Measurements from ENCODE around the gene FHIT.
"Not testable (repeated sequence)": the region's sequence is repeated elsewhere in the genome, so short reads cannot be mapped to it uniquely, and the experiment has no call there.

FHIT gene

DNA sequence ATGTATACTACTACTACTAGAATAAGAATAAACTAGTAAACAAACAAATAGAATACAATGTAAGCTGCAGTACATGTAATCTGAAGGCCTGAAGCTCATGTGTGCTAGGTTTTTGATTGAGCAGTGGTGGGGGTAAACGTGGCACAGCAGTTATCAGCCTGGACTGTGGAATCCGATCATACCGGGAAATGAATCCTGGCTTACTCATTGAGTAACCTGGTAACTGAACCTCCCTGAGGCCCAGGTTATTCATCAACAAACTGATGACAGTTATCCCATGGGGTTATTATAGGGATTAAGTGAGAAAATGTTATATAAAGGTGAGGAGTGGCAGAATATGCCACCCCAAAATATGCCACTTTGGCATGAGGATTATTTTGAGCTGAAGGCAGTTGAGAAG is 339.1 kb downstream of the FHIT start:
- TF ChIP-seq, protein P1, sequence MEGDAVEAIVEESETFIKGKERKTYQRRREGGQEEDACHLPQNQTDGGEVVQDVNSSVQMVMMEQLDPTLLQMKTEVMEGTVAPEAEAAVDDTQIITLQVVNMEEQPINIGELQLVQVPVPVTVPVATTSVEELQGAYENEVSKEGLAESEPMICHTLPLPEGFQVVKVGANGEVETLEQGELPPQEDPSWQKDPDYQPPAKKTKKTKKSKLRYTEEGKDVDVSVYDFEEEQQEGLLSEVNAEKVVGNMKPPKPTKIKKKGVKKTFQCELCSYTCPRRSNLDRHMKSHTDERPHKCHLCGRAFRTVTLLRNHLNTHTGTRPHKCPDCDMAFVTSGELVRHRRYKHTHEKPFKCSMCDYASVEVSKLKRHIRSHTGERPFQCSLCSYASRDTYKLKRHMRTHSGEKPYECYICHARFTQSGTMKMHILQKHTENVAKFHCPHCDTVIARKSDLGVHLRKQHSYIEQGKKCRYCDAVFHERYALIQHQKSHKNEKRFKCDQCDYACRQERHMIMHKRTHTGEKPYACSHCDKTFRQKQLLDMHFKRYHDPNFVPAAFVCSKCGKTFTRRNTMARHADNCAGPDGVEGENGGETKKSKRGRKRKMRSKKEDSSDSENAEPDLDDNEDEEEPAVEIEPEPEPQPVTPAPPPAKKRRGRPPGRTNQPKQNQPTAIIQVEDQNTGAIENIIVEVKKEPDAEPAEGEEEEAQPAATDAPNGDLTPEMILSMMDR (IDR thresholded peaks at IDR 0.05; ENCODE audit: low read depth, low read length), result no peak
- no peak overlapping the region for H3K4me3 ChIP-seq (ENCODE audit: low read depth, low read length)
- no peaks in the 10 kb centered on the region for H3K36me3 ChIP-seq
- H3K4me1 ChIP-seq, result no peaks in the 10 kb centered on the region; the same call in 1 of the 2 replicates
- no peaks in the 10 kb centered on the region for H3K27me3 ChIP-seq
- DNase-seq, result no peak
- no peaks in the 10 kb centered on the region for H3K9me3 ChIP-seq

DNA sequence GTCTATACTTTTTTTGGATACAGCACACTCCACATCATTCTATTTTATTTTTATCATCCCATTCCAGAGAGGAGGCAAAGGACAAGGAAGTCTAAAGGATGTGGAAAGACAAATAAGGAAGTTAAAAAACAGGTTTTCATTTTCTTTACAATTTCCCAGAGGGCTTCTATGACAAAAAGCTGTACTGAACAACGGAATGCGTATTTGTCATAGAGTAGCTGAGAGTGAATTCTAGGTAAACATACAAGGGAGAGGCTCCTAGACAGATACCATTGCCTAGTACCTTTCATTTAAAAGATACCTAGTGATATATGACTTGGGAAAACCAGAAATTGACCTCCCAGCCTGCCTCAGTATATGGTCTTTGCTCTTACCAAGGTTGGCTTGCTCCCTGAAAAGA is 341.7 kb downstream of the FHIT start:
- H3K27me3 ChIP-seq, result no peaks in the 10 kb centered on the region
- H3K9me3 ChIP-seq, result no peaks in the 10 kb centered on the region
- H3K4me3 ChIP-seq (ENCODE audit: low read depth, low read length), result no peak overlapping the region
- H3K36me3 ChIP-seq, result no peaks in the 10 kb centered on the region
- TF ChIP-seq, protein P1 (IDR thresholded peaks at IDR 0.05; ENCODE audit: low read depth, low read length), result no peak
- no peaks in the 10 kb centered on the region for H3K4me1 ChIP-seq
- DNase-seq, result no peak

DNA sequence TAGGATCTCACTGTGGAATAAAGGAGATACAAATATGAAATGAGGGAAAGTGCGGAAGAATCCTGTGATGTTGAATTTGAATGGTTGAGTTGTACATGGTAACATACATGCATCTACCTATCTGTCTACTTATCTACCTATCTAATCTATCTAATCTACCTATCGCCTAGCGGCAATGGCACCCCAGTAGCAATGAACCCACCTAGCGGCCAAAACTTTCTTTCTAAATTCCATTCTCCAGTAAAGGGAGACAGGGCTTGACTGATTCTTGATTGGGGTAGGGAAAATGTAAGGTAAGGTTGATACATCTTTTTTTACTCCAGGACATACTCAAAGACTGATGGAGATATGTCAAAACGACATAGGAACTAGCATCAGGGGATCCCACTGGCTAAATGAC is 345.0 kb downstream of the FHIT start:
- H3K36me3 ChIP-seq, result no peaks in the 10 kb centered on the region
- H3K27me3 ChIP-seq, result no peaks in the 10 kb centered on the region
- TF ChIP-seq, protein P1 (IDR thresholded peaks at IDR 0.05; ENCODE audit: low read depth, low read length), result no peak
- DNase-seq, result no peak
- no peaks in the 10 kb centered on the region for H3K4me1 ChIP-seq
- H3K9me3 ChIP-seq, result no peaks in the 10 kb centered on the region
- no peak overlapping the region for H3K4me3 ChIP-seq (ENCODE audit: low read depth, low read length)

DNA sequence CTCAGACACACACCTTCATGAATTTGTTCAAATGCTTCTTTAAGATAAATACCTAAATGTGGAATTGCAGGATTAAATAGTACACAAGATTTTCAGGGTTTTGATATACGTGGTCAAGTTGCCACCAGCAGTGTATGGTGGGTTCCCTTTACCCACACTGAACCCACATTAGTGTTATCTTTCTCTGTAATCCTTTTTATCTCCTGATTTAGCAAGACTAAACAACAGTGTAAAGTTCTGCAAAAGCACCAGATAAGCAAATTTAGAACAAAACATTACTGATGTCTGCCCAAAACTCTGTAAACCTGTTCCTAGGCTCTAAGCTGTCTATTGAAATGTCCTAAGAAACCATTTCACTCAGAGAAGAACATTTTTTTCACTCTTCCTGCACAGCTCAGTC is 352.9 kb downstream of the FHIT start:
- H3K4me1 ChIP-seq, result no peaks in the 10 kb centered on the region
- H3K9me3 ChIP-seq, result no peaks in the 10 kb centered on the region
- no peaks in the 10 kb centered on the region for H3K27me3 ChIP-seq
- no peak for DNase-seq
- TF ChIP-seq, protein P1 (IDR thresholded peaks at IDR 0.05; ENCODE audit: low read depth, low read length), result no peak
- H3K36me3 ChIP-seq, result no peaks in the 10 kb centered on the region
- no peak overlapping the region for H3K4me3 ChIP-seq (ENCODE audit: low read depth, low read length)

DNA sequence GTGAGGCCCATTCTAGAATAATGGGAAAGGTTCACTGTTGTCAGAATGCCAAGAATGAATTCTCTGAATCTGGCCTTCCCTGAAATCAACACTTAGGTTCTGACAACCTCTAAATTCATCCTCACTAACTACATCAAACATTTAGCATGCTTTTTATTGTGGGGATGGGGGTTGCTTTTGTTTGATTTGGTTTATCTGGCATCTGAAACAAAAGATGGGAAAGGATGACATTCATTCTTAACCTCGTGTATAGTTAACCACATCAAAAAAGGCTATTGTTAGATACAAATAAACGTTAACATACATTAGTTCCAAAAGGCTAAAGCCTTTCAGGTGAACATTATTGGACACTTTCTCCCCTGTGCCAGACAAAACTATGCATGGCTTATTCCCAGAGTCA is 357.3 kb downstream of the FHIT start:
- Histone ChIP-seq H3K4me3 (ENCODE audit: low read depth, low read length) (no peak overlapping the region), H3K4me1 (no peaks in the 10 kb centered on the region), H3K27me3 (no peaks in the 10 kb centered on the region), H3K36me3 (no peaks in the 10 kb centered on the region), H3K9me3 (no peaks in the 10 kb centered on the region)
- TF ChIP-seq, protein P1 (IDR thresholded peaks at IDR 0.05; ENCODE audit: low read depth, low read length), result no peak
- no peak for DNase-seq

DNA sequence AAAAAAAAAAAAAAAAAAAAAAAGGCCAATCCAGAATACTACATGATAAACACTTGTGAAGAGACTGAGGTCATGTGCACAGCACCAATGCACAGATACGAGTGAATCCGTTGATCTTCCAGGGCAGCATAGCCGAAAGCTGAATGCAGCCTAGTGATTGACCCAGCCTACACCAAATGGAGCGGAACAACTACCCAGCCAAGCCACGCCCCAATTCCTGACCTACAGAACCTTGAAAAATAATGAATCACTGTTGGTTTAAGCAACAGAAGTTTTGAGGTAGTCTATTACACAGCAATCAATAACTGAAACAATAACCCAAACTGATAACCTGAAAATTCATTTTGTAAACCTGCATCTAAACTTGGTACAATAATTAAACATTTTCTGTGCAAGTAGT is 361.0 kb downstream of the FHIT start:
- Histone ChIP-seq H3K4me1 (no peaks in the 10 kb centered on the region), H3K36me3 (no peaks in the 10 kb centered on the region), H3K4me3 (ENCODE audit: low read depth, low read length) (no peak overlapping the region), H3K9me3 (no peaks in the 10 kb centered on the region), H3K27me3 (no peaks in the 10 kb centered on the region)
- DNase-seq, result no peak
- TF ChIP-seq, protein P1 (IDR thresholded peaks at IDR 0.05; ENCODE audit: low read depth, low read length), result no peak

DNA sequence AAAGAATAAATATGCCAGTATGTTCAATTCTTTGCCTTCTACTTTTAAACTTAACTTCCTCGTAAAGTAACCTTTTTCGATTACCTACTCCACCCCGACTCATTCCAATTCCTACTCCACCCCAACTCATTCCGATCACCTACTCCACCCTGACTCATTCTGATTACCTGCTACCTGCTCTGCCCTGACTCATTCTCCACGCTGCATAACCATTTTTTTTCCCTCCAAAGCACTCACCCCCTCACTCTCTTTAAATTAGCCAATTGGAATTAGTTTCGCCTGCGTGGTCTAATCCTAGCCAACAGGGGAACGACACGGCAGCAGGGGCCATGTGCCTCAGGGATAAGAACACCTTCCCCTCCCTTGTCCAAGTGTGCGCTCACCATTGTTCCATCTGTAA is 362.3 kb downstream of the FHIT start:
- H3K4me3 ChIP-seq (ENCODE audit: low read depth, low read length); H3K27me3 ChIP-seq; DNase-seq; H3K9me3 ChIP-seq; H3K36me3 ChIP-seq; H3K4me1 ChIP-seq: not testable (repeated sequence)
